K562 (cell line): ENCODE results near the gene GPR21. TPM values are rescaled to one million over a fixed set of nuclear protein-coding genes. Genes with fewer than 3 reads are reported as not detected.

ENCODE experiments used
- ATAC-seq: fragments of 200-7000 bp; cut with Tn5 transposase; 3 replicates; pipeline ENCODE4 v1.9.1; 2020; ENCODE audit warnings: moderate library complexity
- BruUV-seq: library from RNA; stranded (reverse); fragments of 400-500 nt; replicated peaks from 2 replicates; lab custom pipeline; 2021; lab: Mats Ljungman, UMichigan
- CTCF ChIA-PET: fragments of 300-600 bp; formaldehyde crosslinking; extraction: SDS; loops from one replicate; lab custom pipeline; 2021; ENCODE audit warnings: low intra/inter-chr PET ratio; lab: Yijun Ruan, JAX
- POLR2A ChIA-PET: fragments of 300-600, 350-650 bp; sonication (Branson Sonifier 250); formaldehyde crosslinking; extraction: SDS; loops from one replicate; lab custom pipeline; 2021; ENCODE audit warnings: antibody characterized with exemption, inconsistent platforms; lab: Yijun Ruan, JAX
- DNase-seq, 4 experiments: peaks; one replicate each; pipeline versions ENCODE4 v3.0.0 to v3.0.0-alpha.2; 2011 to 2018; ENCODE audit warnings: low spot score in 3 of 4, mixed read lengths in 3 of 4; ENCODE audit errors: extremely low read depth in 1 of 4
- FAIRE-seq: peaks from 2 replicates; lab custom pipeline; 2011; peaks lifted over from hg19 to GRCh38; lab: Jason Lieb, UNC
- H2AFZ ChIP-seq: 2 replicates; pipeline ENCODE4 v1.6.0; 2011; ENCODE audit warnings: low read depth, low read length, control low read depth, inconsistent platforms
- H3K27ac ChIP-seq: fragments of 200-600 bp; 3 replicates; pipeline ENCODE4 v1.8.0; 2011; ENCODE audit warnings: low read depth, mild to moderate bottlenecking, control low read depth, inconsistent platforms, low read length, moderate library complexity, mixed read lengths; ENCODE audit errors: extremely low read depth
- H3K27me3 ChIP-seq, 2 experiments: fragments of 300-600 bp in 1 of 2; 2 replicates in 1 of 2; 3 replicates in 1 of 2; pipeline versions ENCODE4 v1.6.0 to v1.8.0; 2011; ENCODE audit warnings: inconsistent platforms in 2 of 2, low read length in 2 of 2, mild to moderate bottlenecking in 1 of 2, mixed read lengths in 1 of 2, moderate library complexity in 1 of 2; ENCODE audit not compliant: control insufficient read depth in 2 of 2, insufficient read depth in 2 of 2
- H3K36me3 ChIP-seq: fragments of 300-600 bp; 3 replicates; pipeline ENCODE4 v1.8.0; 2011; ENCODE audit warnings: mild to moderate bottlenecking, low read length, inconsistent platforms; ENCODE audit not compliant: control insufficient read depth, insufficient read depth
- H3K4me1 ChIP-seq, 2 experiments: fragments of 200-600 bp in 1 of 2; replicated peaks in 1 of 2; 2 replicates in 1 of 2; 3 replicates in 1 of 2; pipeline versions ENCODE4 v1.5.1 to v1.8.0; 2011; ENCODE audit warnings: inconsistent platforms in 2 of 2, low read length in 2 of 2, mild to moderate bottlenecking in 1 of 2, mixed read lengths in 1 of 2, moderate library complexity in 1 of 2; ENCODE audit not compliant: control insufficient read depth in 2 of 2, insufficient read depth in 2 of 2
- H3K4me2 ChIP-seq: 2 replicates; pipeline ENCODE4 v1.6.1; 2011; ENCODE audit warnings: low read length, control low read depth, inconsistent platforms, mixed read lengths; ENCODE audit not compliant: insufficient read depth
- H3K4me3 ChIP-seq: fragments of 200-600 bp; sonication (generic), shearing (Covaris generic); 2 replicates; pipeline ENCODE4 v1.5.1; 2016; ENCODE audit warnings: control low read depth, inconsistent platforms
- H3K79me2 ChIP-seq: fragments of 200-600 bp; 3 replicates; pipeline ENCODE4 v1.8.0; 2011; ENCODE audit warnings: low read length, inconsistent platforms; ENCODE audit not compliant: control insufficient read depth, insufficient read depth
- H3K9ac ChIP-seq, 2 experiments: 2 replicates each; pipeline versions ENCODE4 v1.6.0 to v1.6.1; 2011; ENCODE audit warnings: low read depth in 2 of 2, low read length in 2 of 2, control low read depth in 1 of 2, inconsistent platforms in 1 of 2, mild to moderate bottlenecking in 1 of 2, mixed read lengths in 1 of 2; ENCODE audit not compliant: insufficient read depth in 1 of 2
- H3K9me1 ChIP-seq: one replicate; pipeline ENCODE4 v1.6.0; 2011; ENCODE audit warnings: inconsistent platforms, mild to moderate bottlenecking, low read length, moderate library complexity; ENCODE audit not compliant: control insufficient read depth, insufficient read depth
- H3K9me3 ChIP-seq: replicated peaks from 2 replicates; pipeline ENCODE4 v1.5.1; 2011; ENCODE audit warnings: low read depth, low read length, inconsistent platforms; ENCODE audit not compliant: control insufficient read depth, insufficient read depth
- H4K20me1 ChIP-seq: replicated peaks from 2 replicates; pipeline ENCODE4 v1.6.1; 2011; ENCODE audit warnings: low read length, inconsistent platforms, mixed read lengths; ENCODE audit not compliant: control insufficient read depth, insufficient read depth
- CBX5 ChIP-seq: IDR thresholded peaks from 2 replicates; pipeline ENCODE4 v1.6.1; 2014; ENCODE audit warnings: low read depth, borderline replicate concordance
- CC2D1A ChIP-seq: fragments of 450-650 bp; IDR thresholded peaks from 2 replicates; pipeline ENCODE4 v1.6.1; 2017; ENCODE audit warnings: mild to moderate bottlenecking
- CXXC5 ChIP-seq: fragments of 250-450 bp; sonication (Bioruptor Pico); IDR thresholded peaks from 2 replicates; pipeline ENCODE4 v1.8.0; 2022; ENCODE audit warnings: inconsistent platforms, mild to moderate bottlenecking, moderate library complexity
- ERF ChIP-seq: fragments of 450-650 bp; formaldehyde crosslinking; IDR thresholded peaks from 2 replicates; pipeline ENCODE4 v1.4.0; 2020; ENCODE audit warnings: mild to moderate bottlenecking, mixed read lengths
- NEUROD1 ChIP-seq: fragments of 150-350 bp; IDR thresholded peaks from 2 replicates; pipeline ENCODE4 v1.6.1; 2014; ENCODE audit warnings: borderline replicate concordance, low read length, low read depth; ENCODE audit not compliant: partially characterized antibody
- NKRF ChIP-seq: fragments of 450-650 bp; IDR thresholded peaks from 2 replicates; pipeline ENCODE4 v1.6.1; 2016; ENCODE audit warnings: borderline replicate concordance
- RNF2 ChIP-seq: sonication (generic); IDR thresholded peaks from 2 replicates; pipeline ENCODE4 v1.6.1; 2016
- SMAD2 ChIP-seq: fragments of 150-350 bp; IDR thresholded peaks from 2 replicates; pipeline ENCODE4 v1.6.1; 2014; ENCODE audit warnings: low read depth, mild to moderate bottlenecking, low read length
- TCFL5 ChIP-seq: fragments of 250-450 bp; sonication (Bioruptor Pico); conservative IDR thresholded peaks from 2 replicates; pipeline ENCODE4 v1.6.1; 2021; ENCODE audit warnings: mild to moderate bottlenecking, moderate library complexity, matching md5 sums
- THAP7 ChIP-seq: fragments of 250-450 bp; sonication (Bioruptor Pico); IDR thresholded peaks from 2 replicates; pipeline ENCODE4 v1.5.0; 2021
- ZBED1 ChIP-seq: IDR thresholded peaks from 2 replicates; pipeline ENCODE4 v1.6.1; 2014
- ZNF280A ChIP-seq: fragments of 450-650 bp; IDR thresholded peaks from 2 replicates; pipeline ENCODE4 v1.6.1; 2018; ENCODE audit warnings: mild to moderate bottlenecking, low read depth; ENCODE audit not compliant: partially characterized antibody
- ZNF280B ChIP-seq: fragments of 250-450 bp; sonication (Bioruptor Pico); IDR thresholded peaks from 2 replicates; pipeline ENCODE4 v1.5.1; 2021; ENCODE audit warnings: mild to moderate bottlenecking
- ZNF639 ChIP-seq, 2 experiments: fragments of 200-800 bp in 1 of 2; sonication (Bioruptor generic) in 1 of 2; sonication (generic) in 1 of 2; formaldehyde crosslinking in 1 of 2; IDR thresholded peaks in 1 of 2; conservative IDR thresholded peaks in 1 of 2; 2 replicates each; pipeline versions ENCODE4 v1.5.0 to v1.6.1; 2016 to 2020; ENCODE audit warnings: missing compliant biosample characterization in 1 of 2, missing genetic modification characterization in 1 of 2, missing genetic modification reagents in 1 of 2
- ZZZ3 ChIP-seq: fragments of 450-650 bp; IDR thresholded peaks from 2 replicates; pipeline ENCODE4 v1.6.1; 2016; ENCODE audit warnings: antibody characterized with exemption, mild to moderate bottlenecking, moderate library complexity
- whole genome bisulfite sequencing: fragments of 100-300 bp; shearing (Covaris generic); methylation state at CpG from one replicate; pipeline ENCODE4 v1.1.6; 2016; ENCODE audit warnings: low coverage, mixed read lengths; ENCODE audit not compliant: insufficient coverage; ENCODE audit errors: missing lambda C conversion rate; 5-methylcytosine and 5-hydroxymethylcytosine counted together
- in situ Hi-C: fragments of 300-500 bp; cut with MboI; formaldehyde crosslinking; loops from 4 replicates; pipeline ENCODE4 v1.15.0; 2018; ENCODE audit warnings: inconsistent platforms, mixed read lengths
- intact Hi-C: fragments of 100-400 bp; cut with micrococcal nuclease; formaldehyde crosslinking; loops from 2 replicates; pipeline ENCODE4 v1.14.2; 2022
- polyA plus RNA-seq, 8 experiments: library from polyadenylated mRNA; depleted of rRNA in 4 of 8; stranded (reverse) in 5 of 8; unstranded in 3 of 8; fragments of >200 nt; fragmentation: Nextera tagmentation in 2 of 8; fragmentation: Illumina TruSeq in 1 of 8; extraction: Ambion mirVana in 2 of 8; extraction: Trizol in 1 of 8; gene quantifications; 2 replicates each; pipeline versions ENCODE4 v1.2.1 to v1.2.3, GENCODE V29; 2011 to 2014; ENCODE audit warnings: inconsistent platforms in 1 of 8, missing spikeins in 1 of 8
- total RNA-seq, 7 experiments: library from RNA; depleted of rRNA in 6 of 7; stranded (reverse); fragments of >200 nt in 6 of 7; fragmentation: Illumina TruSeq in 2 of 7; extraction: Trizol in 2 of 7; gene quantifications; 2 replicates each; pipeline versions ENCODE4 v1.2.1 to v1.2.3, GENCODE V29; 2011 to 2021; ENCODE audit warnings: low replicate concordance in 1 of 7

Gene GPR21
- total and polyA plus RNA-seq, 9 of the 15 experiments (the other 6 are each of a cell fraction or from before 2014, with no cell fraction given), result 0.16 to 0.83 (median 0.36) TPM; not detected in 6

GRCh38 chr9:123026425-123026824 is 7.0 kb upstream of the GPR21 start (continued):
- no peak for TF ChIP-seq ZNF639 (CRISPR knock-in tag; conservative IDR thresholded peaks at IDR 0.05 in 1 of 2, IDR thresholded peaks at IDR 0.05 in 1 of 2)
- no peak for TF ChIP-seq ERF
- no peak for TF ChIP-seq NKRF
- no peak for TF ChIP-seq TCFL5 (CRISPR knock-in tag)

- Histone ChIP-seq H3K4me1 (no peaks in the 10 kb centered on the region), H2AFZ (no peak overlapping the region), H3K9me3 (no peaks in the 10 kb centered on the region), H3K9me1 (no peaks in the 10 kb centered on the region), H3K27ac (no peak overlapping the region), H3K4me2 (no peak overlapping the region), H4K20me1 (no peaks in the 10 kb centered on the region), H3K36me3 (peaks cover 8% of the 10 kb centered on the region; the same call in 1 of the 3 replicates), H3K27me3 (no peaks in the 10 kb centered on the region), H3K9ac (no peak overlapping the region), H3K79me2 (no peaks in the 10 kb centered on the region), H3K4me3 (no peak overlapping the region)
- 63% methylated on average over 3 of the region's 3 CpGs for WGBS
- DNase-seq (no peak), FAIRE-seq (no peak), ATAC-seq (no peak)
- intact Hi-C loops (no loop called here), in situ Hi-C loops (no loop called here)
- ChIA-PET POLR2A (interaction anchor here (1.2 kb wide), 1 partner anchor 17 kb away, joined by 4 read pairs; no protein-coding TSS in a partner anchor), CTCF (no interaction called here)
- BruUV-seq, result no TSS peak
- TF ChIP-seq ZNF280A (no peak), CXXC5 (CRISPR knock-in tag) (no peak), CBX5 (no peak), ZBED1 (no peak), THAP7 (no peak), RNF2 (no peak), NEUROD1 (no peak), CC2D1A (no peak), ZNF280B (CRISPR knock-in tag) (no peak), SMAD2 (no peak), ZZZ3 (no peak)
Observed at GRCh38 chr9:123027517-123027916, 6.0 kb upstream of the GPR21 start.
